Activated B cell treated with CpG ODN at 0.5 μM for 24 hours (primary cell): Measurements from ENCODE around the gene FBP1. TPM values are rescaled to one million over a fixed set of nuclear protein-coding genes. Genes with fewer than 3 reads are reported as not detected.

Experiments
- ATAC-seq: fragments of 200-7000 bp; cut with Tn5 transposase; one replicate; pipeline ENCODE4 v1.10.0; 2021; ENCODE audit warnings: low read depth, mild to moderate bottlenecking, moderate library complexity
- CTCF ChIA-PET: fragments of 350-600 bp; sonication (Branson Sonifier 250); formaldehyde crosslinking; loops from one replicate; lab custom pipeline; 2021; ENCODE audit warnings: antibody characterized with exemption; lab: Charles Lee
- POLR2A ChIA-PET: fragments of 350-600 bp; sonication (Branson Sonifier 250); formaldehyde crosslinking; loops from one replicate; lab custom pipeline; 2021; ENCODE audit warnings: antibody characterized with exemption; lab: Charles Lee
- DNase-seq: peaks from one replicate; pipeline ENCODE4 v3.0.0; 2022
- H3K27ac Mint-ChIP-seq: one replicate; pipeline ENCODE4 v1.8.0; 2020; ENCODE audit warnings: mixed read lengths
- H3K27me3 Mint-ChIP-seq: one replicate; pipeline ENCODE4 v1.8.0; 2021; ENCODE audit warnings: mixed read lengths
- H3K36me3 Mint-ChIP-seq: one replicate; pipeline ENCODE4 v1.8.0; 2021; ENCODE audit warnings: low read depth, mixed read lengths
- H3K4me1 Mint-ChIP-seq: one replicate; pipeline ENCODE4 v1.8.0; 2021; ENCODE audit warnings: mixed read lengths
- H3K4me3 Mint-ChIP-seq: one replicate; pipeline ENCODE4 v1.8.0; 2020; ENCODE audit warnings: mild to moderate bottlenecking, mixed read lengths
- H3K9me3 Mint-ChIP-seq: one replicate; pipeline ENCODE4 v1.8.0; 2020; ENCODE audit warnings: mixed read lengths
- CTCF ChIP-seq: fragments of 200-600 bp; IDR thresholded peaks from one replicate; pipeline ENCODE4 v1.8.0; 2022; ENCODE audit warnings: antibody characterized with exemption, mild to moderate bottlenecking
- intact Hi-C: fragments of 100-400 bp; cut with micrococcal nuclease; formaldehyde crosslinking; loops from one replicate; pipeline ENCODE4 v1.15.1; 2024
- total RNA-seq: library from RNA; stranded (reverse); gene quantifications from 2 replicates; pipeline ENCODE4 v1.2.3, GENCODE V29; 2022

FBP1 gene
- total RNA-seq, 1 donor from 2014 or later = 0.80 TPM

- ATAC-seq (no peak), DNase-seq (no peak)
- H3K9me3 Mint-ChIP-seq = no peaks in the 10 kb centered on the region
- CTCF ChIA-PET = interaction anchor here (0.7 to 7.6 kb wide), 19 partner anchors 8 to 1637 kb away, joined by 3 to 220 read pairs (median 4); partner anchors contain the start of gene AOPEP
- no peak for TF ChIP-seq CTCF
- POLR2A ChIA-PET = no interaction called here
- intact Hi-C loops = loop anchor here (1.0 to 2.0 kb wide), 5 partner anchors 447 to 1636 kb away; no protein-coding TSS in a partner anchor
- H3K27ac Mint-ChIP-seq = no peak overlapping the region
- H3K36me3 Mint-ChIP-seq = no peaks in the 10 kb centered on the region
- H3K4me3 Mint-ChIP-seq = no peak overlapping the region
- H3K4me1 Mint-ChIP-seq = no peaks in the 10 kb centered on the region
- H3K27me3 Mint-ChIP-seq = peaks cover 6% of the 10 kb centered on the region
Observed at GRCh38 chr9:94680621-94681020, 41.3 kb upstream of the FBP1 start.

- Mint-ChIP-seq H3K27ac (no peak overlapping the region), H3K4me1 (no peaks in the 10 kb centered on the region), H3K27me3 (peaks cover 6% of the 10 kb centered on the region), H3K36me3 (no peaks in the 10 kb centered on the region), H3K4me3 (no peak overlapping the region), H3K9me3 (no peaks in the 10 kb centered on the region)
- intact Hi-C loops = loop anchor here (2.0 kb wide), 1 partner anchor 1637 kb away; no protein-coding TSS in a partner anchor
- ChIA-PET POLR2A (no interaction called here), CTCF (interaction anchor here (0.7 to 7.6 kb wide), 8 partner anchors 11 to 588 kb away, joined by 3 to 220 read pairs (median 6); no protein-coding TSS in a partner anchor)
- ATAC-seq = no peak
- no peak for DNase-seq
- no peak for TF ChIP-seq CTCF
Observed at GRCh38 chr9:94680020-94680419, 40.7 kb upstream of the FBP1 start.

GRCh38 chr9:94679587-94679986 lies 40.3 kb upstream of the FBP1 start:
- DNase-seq (no peak), ATAC-seq (no peak)
- Mint-ChIP-seq H3K36me3 (no peaks in the 10 kb centered on the region), H3K27me3 (peaks cover 6% of the 10 kb centered on the region), H3K9me3 (no peaks in the 10 kb centered on the region), H3K4me3 (no peak overlapping the region), H3K27ac (no peak overlapping the region), H3K4me1 (no peaks in the 10 kb centered on the region)
- POLR2A ChIA-PET = no interaction called here
- CTCF ChIA-PET = interaction anchor here (0.7 to 7.6 kb wide), 5 partner anchors 281 to 589 kb away, joined by 3 to 220 read pairs (median 3); no protein-coding TSS in a partner anchor
- TF ChIP-seq CTCF = no peak
- intact Hi-C loops = no loop called here

- no peak for DNase-seq
- POLR2A ChIA-PET = no interaction called here
- no peak overlapping the region for H3K4me3 Mint-ChIP-seq
- CTCF ChIA-PET = interaction anchor here (7.6 kb wide), 1 partner anchor 451 kb away, joined by 220 read pairs; no protein-coding TSS in a partner anchor
- intact Hi-C loops = no loop called here
- TF ChIP-seq CTCF = no peak
- peaks cover 6% of the 10 kb centered on the region for H3K27me3 Mint-ChIP-seq
- no peaks in the 10 kb centered on the region for H3K36me3 Mint-ChIP-seq
- ATAC-seq = no peak
- H3K9me3 Mint-ChIP-seq = no peaks in the 10 kb centered on the region
- no peak overlapping the region for H3K27ac Mint-ChIP-seq
- H3K4me1 Mint-ChIP-seq = no peaks in the 10 kb centered on the region
Observed at GRCh38 chr9:94677929-94678328, 38.6 kb upstream of the FBP1 start.

- no peak overlapping the region for H3K27ac Mint-ChIP-seq
- H3K4me3 Mint-ChIP-seq = no peak overlapping the region
- CTCF ChIA-PET = interaction anchor here (7.6 kb wide), 1 partner anchor 452 kb away, joined by 220 read pairs; no protein-coding TSS in a partner anchor
- intact Hi-C loops = no loop called here
- DNase-seq = no peak
- peaks cover 6% of the 10 kb centered on the region for H3K27me3 Mint-ChIP-seq
- TF ChIP-seq CTCF = no peak
- H3K36me3 Mint-ChIP-seq = no peaks in the 10 kb centered on the region
- no peaks in the 10 kb centered on the region for H3K9me3 Mint-ChIP-seq
- no peaks in the 10 kb centered on the region for H3K4me1 Mint-ChIP-seq
- no peak for ATAC-seq
- POLR2A ChIA-PET = no interaction called here
Observed at GRCh38 chr9:94676446-94677131, 37.3 kb upstream of the FBP1 start.
